HG03469 (cell line): ENCODE data around the gene ESPL1.

Experiments used
- ATAC-seq: cut with Tn5 transposase; IDR thresholded peaks from one replicate; pipeline ENCODE4 v1.9.1; 2021; ENCODE audit warnings: mild to moderate bottlenecking, moderate library complexity, moderate number of reproducible peaks; ENCODE audit not compliant: unreplicated experiment

ESPL1 gene

GRCh38 chr12:53230108-53230845, 37.8 kb upstream of the ESPL1 start:
- ATAC-seq, result no peak

GRCh38 chr12:53231671-53231920, 36.5 kb upstream of the ESPL1 start:
- no peak for ATAC-seq

- ATAC-seq, result no peak
Measured at GRCh38 chr12:53231921-53232645, 36.0 kb upstream of the ESPL1 start, which contains the start of gene RARG. TSS of gene RARG (minus strand) at chr12:53232209. CDS start at chr12:53227545, 4,664 bp downstream.

- no peak for ATAC-seq
Measured at GRCh38 chr12:53232646-53233461, 35.2 kb upstream of the ESPL1 start.

GRCh38 chr12:53233671-53234121, 34.4 kb upstream of the ESPL1 start:
- ATAC-seq, result no peak

GRCh38 chr12:53234271-53234914, 33.7 kb upstream of the ESPL1 start:
- ATAC-seq, result no peak

GRCh38 chr12:53235164-53235563, 32.9 kb upstream of the ESPL1 start:
- no peak for ATAC-seq

- ATAC-seq, result no peak
Measured at GRCh38 chr12:53235742-53236442, 32.2 kb upstream of the ESPL1 start.

- no peak for ATAC-seq
Measured at GRCh38 chr12:53236443-53237111, 31.5 kb upstream of the ESPL1 start.

- no peak for ATAC-seq
Measured at GRCh38 chr12:53239643-53240258, 28.3 kb upstream of the ESPL1 start.

GRCh38 chr12:53241623-53242412, 26.3 kb upstream of the ESPL1 start:
- ATAC-seq, result no peak

- ATAC-seq, result no peak
Measured at GRCh38 chr12:53244337-53244736, 23.8 kb upstream of the ESPL1 start.

- ATAC-seq, result no peak
Measured at GRCh38 chr12:53245286-53245685, 22.8 kb upstream of the ESPL1 start.

GRCh38 chr12:53251477-53252348, 16.4 kb upstream of the ESPL1 start:
- no peak for ATAC-seq

GRCh38 chr12:53252349-53252916, 15.7 kb upstream of the ESPL1 start:
- no peak for ATAC-seq

GRCh38 chr12:53253298-53253697, 14.8 kb upstream of the ESPL1 start:
- ATAC-seq, result no peak

- ATAC-seq, result no peak
Measured at GRCh38 chr12:53254816-53255545, 13.1 kb upstream of the ESPL1 start.
